HEK293 (cell line): ENCODE results near the gene PWWP2A.

Experiments used
- BCL11A ChIP-seq: fragments of 450-650 bp; formaldehyde crosslinking; IDR thresholded peaks from 2 replicates; pipeline ENCODE4 v1.5.1; 2016; ENCODE audit warnings: low read depth, missing biosample characterization, missing genetic modification characterization
- CTCF ChIP-seq: fragments of 450-650 bp; formaldehyde crosslinking; IDR thresholded peaks from 2 replicates; pipeline ENCODE4 v1.5.1; 2016; ENCODE audit warnings: missing biosample characterization, missing genetic modification characterization
- TCF7L2 ChIP-seq: IDR thresholded peaks from 2 replicates; pipeline ENCODE4 v1.6.1; 2011; ENCODE audit warnings: low read depth, mild to moderate bottlenecking, inconsistent platforms, low read length, moderate library complexity, borderline replicate concordance
- ZBTB20 ChIP-seq: fragments of 450-650 bp; formaldehyde crosslinking; IDR thresholded peaks from 2 replicates; pipeline ENCODE4 v1.5.1; 2016; ENCODE audit warnings: missing biosample characterization, missing genetic modification characterization
- ZNF16 ChIP-seq: fragments of 450-650 bp; formaldehyde crosslinking; IDR thresholded peaks from 2 replicates; pipeline ENCODE4 v1.5.1; 2016; ENCODE audit warnings: low read depth, missing biosample characterization, missing genetic modification characterization
- ZNF223 ChIP-seq: fragments of 450-650 bp; formaldehyde crosslinking; IDR thresholded peaks from 2 replicates; pipeline ENCODE4 v1.5.1; 2016; ENCODE audit warnings: missing biosample characterization, missing genetic modification characterization
- ZNF510 ChIP-seq: fragments of 450-650 bp; formaldehyde crosslinking; IDR thresholded peaks from 2 replicates; pipeline ENCODE4 v1.5.1; 2018; ENCODE audit warnings: mild to moderate bottlenecking, missing genetic modification characterization, missing biosample characterization; ENCODE audit not compliant: insufficient replicate concordance
- TF ChIP-seq, protein P1 (sequence below): fragments of 450-650 bp; formaldehyde crosslinking; IDR thresholded peaks from 2 replicates; pipeline ENCODE4 v1.5.1; 2016; ENCODE audit warnings: missing biosample characterization, missing genetic modification characterization

DNA sequence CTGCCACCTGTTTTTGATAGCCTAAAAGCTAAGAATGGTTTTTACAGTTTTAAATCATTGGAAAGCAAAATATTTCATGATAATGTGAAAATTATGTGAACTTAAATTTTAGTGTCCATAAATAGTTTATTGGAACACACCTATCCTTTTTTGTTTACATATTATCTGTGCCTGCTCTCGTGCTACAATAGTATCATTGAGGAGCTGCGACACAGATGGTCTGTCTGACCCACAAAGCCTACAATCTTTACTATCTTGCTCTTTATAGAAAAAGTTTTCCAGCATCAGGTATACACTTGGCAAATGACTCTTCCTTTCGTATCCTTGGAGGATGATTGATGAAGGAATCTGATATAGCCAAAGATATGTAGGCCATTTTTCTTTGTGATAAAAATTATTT is 70.2 kb downstream of the PWWP2A start:
- TF ChIP-seq TCF7L2 (no peak), BCL11A (tag by site-specific recombination) (no peak), CTCF (tag by site-specific recombination) (no peak), ZNF16 (tag by site-specific recombination) (no peak), ZNF510 (tag by site-specific recombination) (no peak), ZNF223 (no peak), ZBTB20 (tag by site-specific recombination) (no peak)
- TF ChIP-seq, protein P1, sequence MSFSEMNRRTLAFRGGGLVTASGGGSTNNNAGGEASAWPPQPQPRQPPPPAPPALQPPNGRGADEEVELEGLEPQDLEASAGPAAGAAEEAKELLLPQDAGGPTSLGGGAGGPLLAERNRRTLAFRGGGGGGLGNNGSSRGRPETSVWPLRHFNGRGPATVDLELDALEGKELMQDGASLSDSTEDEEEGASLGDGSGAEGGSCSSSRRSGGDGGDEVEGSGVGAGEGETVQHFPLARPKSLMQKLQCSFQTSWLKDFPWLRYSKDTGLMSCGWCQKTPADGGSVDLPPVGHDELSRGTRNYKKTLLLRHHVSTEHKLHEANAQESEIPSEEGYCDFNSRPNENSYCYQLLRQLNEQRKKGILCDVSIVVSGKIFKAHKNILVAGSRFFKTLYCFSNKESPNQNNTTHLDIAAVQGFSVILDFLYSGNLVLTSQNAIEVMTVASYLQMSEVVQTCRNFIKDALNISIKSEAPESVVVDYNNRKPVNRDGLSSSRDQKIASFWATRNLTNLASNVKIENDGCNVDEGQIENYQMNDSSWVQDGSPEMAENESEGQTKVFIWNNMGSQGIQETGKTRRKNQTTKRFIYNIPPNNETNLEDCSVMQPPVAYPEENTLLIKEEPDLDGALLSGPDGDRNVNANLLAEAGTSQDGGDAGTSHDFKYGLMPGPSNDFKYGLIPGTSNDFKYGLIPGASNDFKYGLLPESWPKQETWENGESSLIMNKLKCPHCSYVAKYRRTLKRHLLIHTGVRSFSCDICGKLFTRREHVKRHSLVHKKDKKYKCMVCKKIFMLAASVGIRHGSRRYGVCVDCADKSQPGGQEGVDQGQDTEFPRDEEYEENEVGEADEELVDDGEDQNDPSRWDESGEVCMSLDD (tag by site-specific recombination), result no peak
